ENCODE results near the gene NCR2.
A peak's percentile ranks its signal among the peaks of the same experiment; 100 is the strongest.

Gene NCR2

GRCh38 chr6:41367700-41368099 lies 32.3 kb downstream of the NCR2 start:
- FAIRE-seq (no peak), DNase-seq (ENCODE audit: insufficient read length, low spot score) (no peak)
- TF ChIP-seq CTCF (IDR thresholded peaks at IDR 0.05; ENCODE audit: insufficient read depth, missing control alignments): peak; percentile 83

GRCh38 chr6:41370488-41371111 lies 35.2 kb downstream of the NCR2 start:
- DNase-seq (ENCODE audit: insufficient read length, low spot score): no peak
- FAIRE-seq: no peak
- TF ChIP-seq CTCF (IDR thresholded peaks at IDR 0.05; ENCODE audit: insufficient read depth, missing control alignments): no peak

- FAIRE-seq: no peak
- no peak for DNase-seq (ENCODE audit: insufficient read length, low spot score)
- peak; percentile 9 for TF ChIP-seq CTCF (IDR thresholded peaks at IDR 0.05; ENCODE audit: insufficient read depth, missing control alignments)
Measured at GRCh38 chr6:41371461-41371991, 36.1 kb downstream of the NCR2 start.

- FAIRE-seq: no peak
- DNase-seq (ENCODE audit: insufficient read length, low spot score): no peak
- no peak for TF ChIP-seq CTCF (IDR thresholded peaks at IDR 0.05; ENCODE audit: insufficient read depth, missing control alignments)
Measured at GRCh38 chr6:41371992-41372831, 36.8 kb downstream of the NCR2 start.

- DNase-seq (ENCODE audit: insufficient read length, low spot score) (no peak), FAIRE-seq (no peak)
- no peak for TF ChIP-seq CTCF (IDR thresholded peaks at IDR 0.05; ENCODE audit: insufficient read depth, missing control alignments)
Measured at GRCh38 chr6:41372832-41373626, 37.6 kb downstream of the NCR2 start.

- no peak for TF ChIP-seq CTCF (IDR thresholded peaks at IDR 0.05; ENCODE audit: insufficient read depth, missing control alignments)
- FAIRE-seq: no peak
- no peak for DNase-seq (ENCODE audit: insufficient read length, low spot score)
Measured at GRCh38 chr6:41373627-41373918, 38.2 kb downstream of the NCR2 start.
